ENCODE measurements around the gene CDKAL1.
"Not testable (repeated sequence)": the region's sequence is repeated elsewhere in the genome, so short reads cannot be mapped to it uniquely, and the experiment has no call there.

Gene CDKAL1

GRCh38 chr6:20719980-20720379, 185.7 kb downstream of the CDKAL1 start:
- peaks cover 5% of the 10 kb centered on the region for H3K4me1 ChIP-seq (ENCODE audit: control insufficient read depth, insufficient read depth, low read length)
- H3K36me3 ChIP-seq (ENCODE audit: control insufficient read depth, insufficient read depth, low read length): no peaks in the 10 kb centered on the region
- H3K9me3 ChIP-seq (ENCODE audit: control insufficient read depth, insufficient read depth, low read length): peaks cover 3% of the 10 kb centered on the region; the same call in 1 of the 2 replicates
- H3K27me3 ChIP-seq (ENCODE audit: control insufficient read depth, insufficient read depth, low read length): no peaks in the 10 kb centered on the region
- no peak overlapping the region for H3K27ac ChIP-seq (ENCODE audit: low read depth, low read length)
- no peak overlapping the region for H3K9ac ChIP-seq (ENCODE audit: low read depth, low read length)
- no peak overlapping the region for H3K4me3 ChIP-seq (ENCODE audit: low read depth, low read length)

- H3K4me3 ChIP-seq (ENCODE audit: low read depth, low read length); H3K4me1 ChIP-seq (ENCODE audit: control insufficient read depth, insufficient read depth, low read length); H3K27ac ChIP-seq (ENCODE audit: low read depth, low read length); H3K36me3 ChIP-seq (ENCODE audit: control insufficient read depth, insufficient read depth, low read length); H3K9me3 ChIP-seq (ENCODE audit: control insufficient read depth, insufficient read depth, low read length); H3K27me3 ChIP-seq (ENCODE audit: control insufficient read depth, insufficient read depth, low read length); H3K9ac ChIP-seq (ENCODE audit: low read depth, low read length): not testable (repeated sequence)
These were observed 186.9 kb downstream of the CDKAL1 start for GRCh38 chr6:20721121-20721520.

- Histone ChIP-seq H3K9ac (ENCODE audit: low read depth, low read length) (no peak overlapping the region), H3K4me3 (ENCODE audit: low read depth, low read length) (no peak overlapping the region), H3K27ac (ENCODE audit: low read depth, low read length) (no peak overlapping the region), H3K4me1 (ENCODE audit: control insufficient read depth, insufficient read depth, low read length) (peaks cover 23% of the 10 kb centered on the region), H3K36me3 (ENCODE audit: control insufficient read depth, insufficient read depth, low read length) (no peaks in the 10 kb centered on the region), H3K9me3 (ENCODE audit: control insufficient read depth, insufficient read depth, low read length) (peaks cover 3% of the 10 kb centered on the region; the same call in 1 of the 2 replicates), H3K27me3 (ENCODE audit: control insufficient read depth, insufficient read depth, low read length) (no peaks in the 10 kb centered on the region)
These were observed 188.2 kb downstream of the CDKAL1 start for GRCh38 chr6:20722455-20722854.

- no peaks in the 10 kb centered on the region for H3K36me3 ChIP-seq (ENCODE audit: control insufficient read depth, insufficient read depth, low read length)
- peaks cover 31% of the 10 kb centered on the region for H3K4me1 ChIP-seq (ENCODE audit: control insufficient read depth, insufficient read depth, low read length)
- no peak overlapping the region for H3K27ac ChIP-seq (ENCODE audit: low read depth, low read length)
- no peaks in the 10 kb centered on the region for H3K27me3 ChIP-seq (ENCODE audit: control insufficient read depth, insufficient read depth, low read length)
- H3K4me3 ChIP-seq (ENCODE audit: low read depth, low read length): no peak overlapping the region
- no peak overlapping the region for H3K9ac ChIP-seq (ENCODE audit: low read depth, low read length)
- H3K9me3 ChIP-seq (ENCODE audit: control insufficient read depth, insufficient read depth, low read length): peaks cover 3% of the 10 kb centered on the region; the same call in 1 of the 2 replicates
These were observed 189.0 kb downstream of the CDKAL1 start for GRCh38 chr6:20723236-20723635.

GRCh38 chr6:20724443-20725190, 190.4 kb downstream of the CDKAL1 start:
- Histone ChIP-seq H3K9me3 (ENCODE audit: control insufficient read depth, insufficient read depth, low read length) (peaks cover 3% of the 10 kb centered on the region; the same call in 1 of the 2 replicates), H3K4me3 (ENCODE audit: low read depth, low read length) (no peak overlapping the region), H3K4me1 (ENCODE audit: control insufficient read depth, insufficient read depth, low read length) (peaks cover 42% of the 10 kb centered on the region), H3K27ac (ENCODE audit: low read depth, low read length) (no peak overlapping the region), H3K9ac (ENCODE audit: low read depth, low read length) (no peak overlapping the region), H3K36me3 (ENCODE audit: control insufficient read depth, insufficient read depth, low read length) (no peaks in the 10 kb centered on the region), H3K27me3 (ENCODE audit: control insufficient read depth, insufficient read depth, low read length) (no peaks in the 10 kb centered on the region)

GRCh38 chr6:20725235-20725634, 191.0 kb downstream of the CDKAL1 start:
- H3K9me3 ChIP-seq (ENCODE audit: control insufficient read depth, insufficient read depth, low read length); H3K27ac ChIP-seq (ENCODE audit: low read depth, low read length); H3K9ac ChIP-seq (ENCODE audit: low read depth, low read length); H3K4me3 ChIP-seq (ENCODE audit: low read depth, low read length); H3K27me3 ChIP-seq (ENCODE audit: control insufficient read depth, insufficient read depth, low read length); H3K36me3 ChIP-seq (ENCODE audit: control insufficient read depth, insufficient read depth, low read length): not testable (repeated sequence)
- peaks cover 42% of the 10 kb centered on the region for H3K4me1 ChIP-seq (ENCODE audit: control insufficient read depth, insufficient read depth, low read length)

- H3K27ac ChIP-seq (ENCODE audit: low read depth, low read length): no peak overlapping the region
- H3K9me3 ChIP-seq (ENCODE audit: control insufficient read depth, insufficient read depth, low read length): no peaks in the 10 kb centered on the region
- no peaks in the 10 kb centered on the region for H3K27me3 ChIP-seq (ENCODE audit: control insufficient read depth, insufficient read depth, low read length)
- H3K36me3 ChIP-seq (ENCODE audit: control insufficient read depth, insufficient read depth, low read length): no peaks in the 10 kb centered on the region
- H3K4me3 ChIP-seq (ENCODE audit: low read depth, low read length): no peak overlapping the region
- no peak overlapping the region for H3K9ac ChIP-seq (ENCODE audit: low read depth, low read length)
- H3K4me1 ChIP-seq (ENCODE audit: control insufficient read depth, insufficient read depth, low read length): peaks cover 53% of the 10 kb centered on the region
These were observed 194.8 kb downstream of the CDKAL1 start for GRCh38 chr6:20729086-20729485.

GRCh38 chr6:20732362-20732761, 198.1 kb downstream of the CDKAL1 start:
- H3K9me3 ChIP-seq (ENCODE audit: control insufficient read depth, insufficient read depth, low read length); H3K4me3 ChIP-seq (ENCODE audit: low read depth, low read length); H3K9ac ChIP-seq (ENCODE audit: low read depth, low read length); H3K27ac ChIP-seq (ENCODE audit: low read depth, low read length); H3K27me3 ChIP-seq (ENCODE audit: control insufficient read depth, insufficient read depth, low read length); H3K36me3 ChIP-seq (ENCODE audit: control insufficient read depth, insufficient read depth, low read length): not testable (repeated sequence)
- peaks cover 30% of the 10 kb centered on the region for H3K4me1 ChIP-seq (ENCODE audit: control insufficient read depth, insufficient read depth, low read length)

- no peak overlapping the region; the same call in 1 of the 2 replicates for H3K9ac ChIP-seq (ENCODE audit: low read depth, low read length)
- H3K27ac ChIP-seq (ENCODE audit: low read depth, low read length): no peak overlapping the region
These were observed 198.6 kb downstream of the CDKAL1 start for GRCh38 chr6:20732896-20733295.

GRCh38 chr6:20737912-20738311, 203.7 kb downstream of the CDKAL1 start:
- Histone ChIP-seq H3K27me3 (ENCODE audit: control insufficient read depth, insufficient read depth, low read length) (no peaks in the 10 kb centered on the region), H3K4me3 (ENCODE audit: low read depth, low read length) (no peak overlapping the region), H3K9ac (ENCODE audit: low read depth, low read length) (no peak overlapping the region), H3K27ac (ENCODE audit: low read depth, low read length) (no peak overlapping the region), H3K36me3 (ENCODE audit: control insufficient read depth, insufficient read depth, low read length) (no peaks in the 10 kb centered on the region), H3K9me3 (ENCODE audit: control insufficient read depth, insufficient read depth, low read length) (no peaks in the 10 kb centered on the region), H3K4me1 (ENCODE audit: control insufficient read depth, insufficient read depth, low read length) (peaks cover 5% of the 10 kb centered on the region; the same call in 1 of the 2 replicates)

More at GRCh38 chr6:20732896-20733295, 198.6 kb downstream of the CDKAL1 start:
- H3K36me3 ChIP-seq (ENCODE audit: control insufficient read depth, insufficient read depth, low read length): no peaks in the 10 kb centered on the region
- H3K4me3 ChIP-seq (ENCODE audit: low read depth, low read length): no peak overlapping the region
- peaks cover 25% of the 10 kb centered on the region for H3K4me1 ChIP-seq (ENCODE audit: control insufficient read depth, insufficient read depth, low read length)
- no peaks in the 10 kb centered on the region for H3K9me3 ChIP-seq (ENCODE audit: control insufficient read depth, insufficient read depth, low read length)
- no peaks in the 10 kb centered on the region for H3K27me3 ChIP-seq (ENCODE audit: control insufficient read depth, insufficient read depth, low read length)

GRCh38 chr6:20740088-20740487, 205.8 kb downstream of the CDKAL1 start:
- Histone ChIP-seq H3K9ac (ENCODE audit: low read depth, low read length) (no peak overlapping the region), H3K27ac (ENCODE audit: low read depth, low read length) (no peak overlapping the region), H3K27me3 (ENCODE audit: control insufficient read depth, insufficient read depth, low read length) (no peaks in the 10 kb centered on the region), H3K4me1 (ENCODE audit: control insufficient read depth, insufficient read depth, low read length) (no peaks in the 10 kb centered on the region), H3K9me3 (ENCODE audit: control insufficient read depth, insufficient read depth, low read length) (no peaks in the 10 kb centered on the region), H3K4me3 (ENCODE audit: low read depth, low read length) (no peak overlapping the region), H3K36me3 (ENCODE audit: control insufficient read depth, insufficient read depth, low read length) (no peaks in the 10 kb centered on the region)

All from HUES48 (cell line).